ENCODE measurements around the gene ZNF664.
A peak's percentile ranks its signal among the peaks of the same experiment; 100 is the strongest.

The ZNF664 gene

GRCh38 chr12:123941624-123942237 is 31.3 kb upstream of the ZNF664 start:
- no peak overlapping the region for H3K4me3 ChIP-seq (ENCODE audit: low read length)
- DNase-seq (ENCODE audit: low read depth) = no peak
- TF ChIP-seq CTCF (IDR thresholded peaks at IDR 0.05; ENCODE audit: insufficient read depth, low read depth, low read length, missing control alignments) = no peak

- TF ChIP-seq CTCF (IDR thresholded peaks at IDR 0.05; ENCODE audit: insufficient read depth, low read depth, low read length, missing control alignments) = no peak
- peak; percentile 20 for DNase-seq (ENCODE audit: low read depth)
- no peak overlapping the region for H3K4me3 ChIP-seq (ENCODE audit: low read length)
Observed at GRCh38 chr12:123942238-123942653, 30.8 kb upstream of the ZNF664 start.

- no peak for TF ChIP-seq CTCF (IDR thresholded peaks at IDR 0.05; ENCODE audit: insufficient read depth, low read depth, low read length, missing control alignments)
- no peak for DNase-seq (ENCODE audit: low read depth)
- no peak overlapping the region for H3K4me3 ChIP-seq (ENCODE audit: low read length)
Observed at GRCh38 chr12:123942911-123943648, 29.9 kb upstream of the ZNF664 start.

- no peak for TF ChIP-seq CTCF (IDR thresholded peaks at IDR 0.05; ENCODE audit: insufficient read depth, low read depth, low read length, missing control alignments)
- DNase-seq (ENCODE audit: low read depth) = no peak
- H3K4me3 ChIP-seq (ENCODE audit: low read length) = no peak overlapping the region
Observed at GRCh38 chr12:123943816-123944215, 29.2 kb upstream of the ZNF664 start.

GRCh38 chr12:123944696-123945095 is 28.3 kb upstream of the ZNF664 start:
- no peak overlapping the region for H3K4me3 ChIP-seq (ENCODE audit: low read length)
- no peak for DNase-seq (ENCODE audit: low read depth)
- no peak for TF ChIP-seq CTCF (IDR thresholded peaks at IDR 0.05; ENCODE audit: insufficient read depth, low read depth, low read length, missing control alignments)

- no peak for TF ChIP-seq CTCF (IDR thresholded peaks at IDR 0.05; ENCODE audit: insufficient read depth, low read depth, low read length, missing control alignments)
- no peak overlapping the region for H3K4me3 ChIP-seq (ENCODE audit: low read length)
- no peak for DNase-seq (ENCODE audit: low read depth)
Observed at GRCh38 chr12:123945287-123946151, 27.5 kb upstream of the ZNF664 start.

Data from epithelial cell of esophagus (primary cell).